HL-60 (cell line): Measurements from ENCODE around the gene NKX3-2.

Experiments
- DNase-seq, 2 experiments: peaks; one replicate each; pipeline ENCODE4 v3.0.0-alpha.2; 2010 to 2020; ENCODE audit warnings: low read depth in 1 of 2, low spot score in 1 of 2
- H3K27ac ChIP-seq: fragments of 250-450 bp; sonication (Bioruptor Pico); replicated peaks from 2 replicates; pipeline ENCODE4 v1.5.1; 2020; ENCODE audit warnings: mild to moderate bottlenecking, moderate library complexity
- H3K27me3 ChIP-seq: fragments of 250-450 bp; sonication (Bioruptor Pico); 2 replicates; pipeline ENCODE4 v1.5.1; 2021; ENCODE audit warnings: mild to moderate bottlenecking, moderate library complexity; ENCODE audit not compliant: insufficient read depth, poor library complexity, severe bottlenecking
- H3K4me3 ChIP-seq: replicated peaks from 2 replicates; pipeline ENCODE4 v1.5.1; 2011; ENCODE audit warnings: mild to moderate bottlenecking, control low read depth, low read length; ENCODE audit not compliant: insufficient read depth
- GABPA ChIP-seq: IDR thresholded peaks from 2 replicates; pipeline ENCODE4 v1.6.1; 2012; ENCODE audit warnings: low read depth
- POLR2AphosphoS5 ChIP-seq: IDR thresholded peaks from 2 replicates; pipeline ENCODE4 v1.6.1; 2012; ENCODE audit warnings: low read depth
- SPI1 ChIP-seq: IDR thresholded peaks from 2 replicates; pipeline ENCODE4 v1.6.1; 2012; ENCODE audit warnings: low read depth, mild to moderate bottlenecking, borderline replicate concordance
- TF ChIP-seq, protein P1 (sequence below): IDR thresholded peaks from one replicate; pipeline ENCODE4 v1.5.1; 2011; ENCODE audit warnings: low read length, control low read depth, inconsistent platforms; ENCODE audit not compliant: insufficient read depth
- TF ChIP-seq, protein P2 (sequence below): IDR thresholded peaks from 2 replicates; pipeline ENCODE4 v1.6.1; 2012; ENCODE audit warnings: low read depth; ENCODE audit not compliant: insufficient replicate concordance

The NKX3-2 gene

DNA sequence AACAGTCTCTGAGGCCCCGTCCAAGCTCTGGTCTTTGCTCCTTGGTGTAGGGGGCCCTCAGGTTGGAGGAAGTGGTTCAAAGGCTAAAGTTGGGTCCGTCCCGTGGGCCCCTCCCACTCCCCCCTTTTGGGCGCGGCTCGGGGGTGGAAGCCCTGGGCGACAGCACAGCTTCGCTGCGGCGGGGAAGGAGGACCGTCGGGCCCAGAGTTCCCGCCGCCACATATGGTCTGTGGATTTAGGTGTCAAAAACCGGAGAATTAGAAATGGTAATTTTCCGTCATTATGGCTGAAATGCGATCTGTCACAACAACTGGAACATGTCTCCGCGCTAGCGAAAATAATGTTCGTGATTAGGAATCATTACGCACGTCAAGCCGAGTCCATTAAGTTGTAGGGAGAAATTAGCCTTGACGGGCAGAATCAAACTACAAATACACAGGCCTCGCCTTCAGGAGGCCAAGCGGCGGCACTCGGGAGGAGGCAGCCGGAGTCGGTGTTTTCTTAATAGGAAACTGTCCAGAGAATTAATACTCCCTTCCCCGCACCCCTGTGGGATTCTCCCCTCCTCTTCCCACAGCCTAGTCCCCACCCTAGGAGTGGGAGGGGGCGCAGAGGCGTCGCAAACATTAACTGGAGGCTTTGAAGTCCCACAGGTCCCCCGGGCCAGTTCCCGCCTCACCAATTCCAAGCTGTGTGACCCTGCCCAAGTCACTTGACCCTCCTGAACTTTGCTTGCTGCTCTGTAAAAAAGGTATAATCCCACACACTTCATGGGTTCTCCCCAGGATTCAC, 15.0 kb downstream of the NKX3-2 start:
- DNase-seq = no peak
- TF ChIP-seq GABPA = no peak
- TF ChIP-seq, protein P1, sequence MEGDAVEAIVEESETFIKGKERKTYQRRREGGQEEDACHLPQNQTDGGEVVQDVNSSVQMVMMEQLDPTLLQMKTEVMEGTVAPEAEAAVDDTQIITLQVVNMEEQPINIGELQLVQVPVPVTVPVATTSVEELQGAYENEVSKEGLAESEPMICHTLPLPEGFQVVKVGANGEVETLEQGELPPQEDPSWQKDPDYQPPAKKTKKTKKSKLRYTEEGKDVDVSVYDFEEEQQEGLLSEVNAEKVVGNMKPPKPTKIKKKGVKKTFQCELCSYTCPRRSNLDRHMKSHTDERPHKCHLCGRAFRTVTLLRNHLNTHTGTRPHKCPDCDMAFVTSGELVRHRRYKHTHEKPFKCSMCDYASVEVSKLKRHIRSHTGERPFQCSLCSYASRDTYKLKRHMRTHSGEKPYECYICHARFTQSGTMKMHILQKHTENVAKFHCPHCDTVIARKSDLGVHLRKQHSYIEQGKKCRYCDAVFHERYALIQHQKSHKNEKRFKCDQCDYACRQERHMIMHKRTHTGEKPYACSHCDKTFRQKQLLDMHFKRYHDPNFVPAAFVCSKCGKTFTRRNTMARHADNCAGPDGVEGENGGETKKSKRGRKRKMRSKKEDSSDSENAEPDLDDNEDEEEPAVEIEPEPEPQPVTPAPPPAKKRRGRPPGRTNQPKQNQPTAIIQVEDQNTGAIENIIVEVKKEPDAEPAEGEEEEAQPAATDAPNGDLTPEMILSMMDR = no peak
- no peak for TF ChIP-seq SPI1
- TF ChIP-seq, protein P2, sequence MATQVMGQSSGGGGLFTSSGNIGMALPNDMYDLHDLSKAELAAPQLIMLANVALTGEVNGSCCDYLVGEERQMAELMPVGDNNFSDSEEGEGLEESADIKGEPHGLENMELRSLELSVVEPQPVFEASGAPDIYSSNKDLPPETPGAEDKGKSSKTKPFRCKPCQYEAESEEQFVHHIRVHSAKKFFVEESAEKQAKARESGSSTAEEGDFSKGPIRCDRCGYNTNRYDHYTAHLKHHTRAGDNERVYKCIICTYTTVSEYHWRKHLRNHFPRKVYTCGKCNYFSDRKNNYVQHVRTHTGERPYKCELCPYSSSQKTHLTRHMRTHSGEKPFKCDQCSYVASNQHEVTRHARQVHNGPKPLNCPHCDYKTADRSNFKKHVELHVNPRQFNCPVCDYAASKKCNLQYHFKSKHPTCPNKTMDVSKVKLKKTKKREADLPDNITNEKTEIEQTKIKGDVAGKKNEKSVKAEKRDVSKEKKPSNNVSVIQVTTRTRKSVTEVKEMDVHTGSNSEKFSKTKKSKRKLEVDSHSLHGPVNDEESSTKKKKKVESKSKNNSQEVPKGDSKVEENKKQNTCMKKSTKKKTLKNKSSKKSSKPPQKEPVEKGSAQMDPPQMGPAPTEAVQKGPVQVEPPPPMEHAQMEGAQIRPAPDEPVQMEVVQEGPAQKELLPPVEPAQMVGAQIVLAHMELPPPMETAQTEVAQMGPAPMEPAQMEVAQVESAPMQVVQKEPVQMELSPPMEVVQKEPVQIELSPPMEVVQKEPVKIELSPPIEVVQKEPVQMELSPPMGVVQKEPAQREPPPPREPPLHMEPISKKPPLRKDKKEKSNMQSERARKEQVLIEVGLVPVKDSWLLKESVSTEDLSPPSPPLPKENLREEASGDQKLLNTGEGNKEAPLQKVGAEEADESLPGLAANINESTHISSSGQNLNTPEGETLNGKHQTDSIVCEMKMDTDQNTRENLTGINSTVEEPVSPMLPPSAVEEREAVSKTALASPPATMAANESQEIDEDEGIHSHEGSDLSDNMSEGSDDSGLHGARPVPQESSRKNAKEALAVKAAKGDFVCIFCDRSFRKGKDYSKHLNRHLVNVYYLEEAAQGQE = no peak
- TF ChIP-seq POLR2AphosphoS5 = no peak
- no peak overlapping the region for H3K27ac ChIP-seq

DNA sequence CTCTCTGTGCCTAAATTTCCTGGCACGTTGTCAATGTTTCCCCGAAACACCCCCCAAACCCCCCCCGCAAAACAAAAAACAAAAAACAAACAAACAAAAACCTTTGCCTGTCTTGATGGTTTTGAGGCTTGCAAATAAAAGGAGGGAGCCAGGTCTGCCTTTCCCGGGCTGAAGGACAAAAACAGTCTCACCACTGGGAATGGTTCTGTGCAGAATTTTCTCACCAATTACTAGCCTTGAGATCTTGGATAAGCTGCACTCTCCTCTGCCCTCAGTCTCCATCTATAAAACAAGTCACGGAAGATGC, 15.5 kb downstream of the NKX3-2 start:
- H3K4me3 ChIP-seq = no peak overlapping the region
- peaks cover 47% of the 10 kb centered on the region for H3K27me3 ChIP-seq
- TF ChIP-seq GABPA (no peak), POLR2AphosphoS5 (no peak), SPI1 (no peak)
- TF ChIP-seq, protein P1 = no peak
- TF ChIP-seq, protein P2 = no peak
- DNase-seq = no peak
- no peak overlapping the region for H3K27ac ChIP-seq

More for the DNA sequence above, 15.0 kb downstream of the NKX3-2 start:
- H3K27me3 ChIP-seq = peaks cover 53% of the 10 kb centered on the region
- no peak overlapping the region for H3K4me3 ChIP-seq

DNA sequence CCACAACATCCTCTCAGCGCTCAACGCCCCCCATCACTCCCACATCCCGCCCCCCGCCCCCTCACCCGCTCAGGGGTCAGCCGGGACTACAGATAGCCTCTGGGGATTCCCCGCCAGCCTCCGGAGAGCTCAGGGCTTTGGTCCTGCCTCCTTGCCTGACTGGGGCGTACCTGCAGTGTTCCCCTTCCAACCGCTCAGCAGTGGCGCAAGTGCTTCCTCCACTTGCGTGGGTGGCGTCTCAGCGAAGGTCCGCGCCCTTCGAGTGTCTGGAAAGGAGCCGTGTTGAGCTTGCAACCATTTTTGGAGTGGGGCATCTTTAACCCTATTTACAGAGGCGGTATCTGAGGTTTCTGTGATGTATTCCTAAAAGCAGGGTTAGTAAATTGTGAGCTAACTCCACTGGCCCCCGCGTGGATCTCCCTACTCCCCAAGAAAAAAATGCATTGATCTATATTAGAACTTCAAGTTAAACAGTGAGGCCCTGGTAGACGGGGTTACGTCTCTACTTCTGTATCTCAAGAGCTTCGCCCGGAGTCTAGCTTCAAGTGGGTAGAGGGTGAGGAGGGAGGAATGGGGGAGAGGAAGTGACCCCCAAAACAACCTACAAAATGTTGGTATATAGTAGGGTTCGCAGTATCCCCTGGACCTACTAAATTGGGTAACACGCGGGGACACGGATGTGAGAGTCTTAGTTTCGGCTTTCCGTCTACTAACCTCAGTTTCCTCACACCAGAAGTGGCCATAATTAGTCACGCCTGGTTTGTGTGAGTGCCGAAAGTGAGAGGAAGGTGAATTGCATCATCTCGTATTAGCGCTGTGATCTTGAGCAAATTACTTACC, 16.1 kb downstream of the NKX3-2 start:
- Histone ChIP-seq H3K27me3 (peaks cover 46% of the 10 kb centered on the region), H3K27ac (peak overlapping the region; percentile 45), H3K4me3 (peak overlapping the region; percentile 29)
- DNase-seq = peak; percentile 72 to 94
- TF ChIP-seq SPI1 (no peak), GABPA (no peak), POLR2AphosphoS5 (no peak)
- TF ChIP-seq, protein P2 = no peak
- TF ChIP-seq, protein P1 = no peak
